ENCODE measurements around the gene KLF5. TPM values are rescaled to one million over a fixed set of nuclear protein-coding genes. Genes with fewer than 3 reads are reported as not detected.

KLF5 gene
- total RNA-seq, 1 donor from 2014 or later = 1.1 TPM

- DNase-seq = no peak
- Histone ChIP-seq H3K9me3 (replicated peaks) (no peaks in the 10 kb centered on the region), H3K4me3 (no peak overlapping the region), H3K36me3 (no peaks in the 10 kb centered on the region), H3K27me3 (ENCODE audit: low read depth) (no peaks in the 10 kb centered on the region), H3K27ac (replicated peaks) (no peak overlapping the region), H3K4me1 (no peaks in the 10 kb centered on the region)
- TF ChIP-seq, protein P1, sequence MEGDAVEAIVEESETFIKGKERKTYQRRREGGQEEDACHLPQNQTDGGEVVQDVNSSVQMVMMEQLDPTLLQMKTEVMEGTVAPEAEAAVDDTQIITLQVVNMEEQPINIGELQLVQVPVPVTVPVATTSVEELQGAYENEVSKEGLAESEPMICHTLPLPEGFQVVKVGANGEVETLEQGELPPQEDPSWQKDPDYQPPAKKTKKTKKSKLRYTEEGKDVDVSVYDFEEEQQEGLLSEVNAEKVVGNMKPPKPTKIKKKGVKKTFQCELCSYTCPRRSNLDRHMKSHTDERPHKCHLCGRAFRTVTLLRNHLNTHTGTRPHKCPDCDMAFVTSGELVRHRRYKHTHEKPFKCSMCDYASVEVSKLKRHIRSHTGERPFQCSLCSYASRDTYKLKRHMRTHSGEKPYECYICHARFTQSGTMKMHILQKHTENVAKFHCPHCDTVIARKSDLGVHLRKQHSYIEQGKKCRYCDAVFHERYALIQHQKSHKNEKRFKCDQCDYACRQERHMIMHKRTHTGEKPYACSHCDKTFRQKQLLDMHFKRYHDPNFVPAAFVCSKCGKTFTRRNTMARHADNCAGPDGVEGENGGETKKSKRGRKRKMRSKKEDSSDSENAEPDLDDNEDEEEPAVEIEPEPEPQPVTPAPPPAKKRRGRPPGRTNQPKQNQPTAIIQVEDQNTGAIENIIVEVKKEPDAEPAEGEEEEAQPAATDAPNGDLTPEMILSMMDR (IDR thresholded peaks at IDR 0.05; ENCODE audit: borderline replicate concordance) = no peak
- intact Hi-C loops (cut with micrococcal nuclease) = no loop called here
These were observed 60.8 kb downstream of the KLF5 start for GRCh38 chr13:73119612-73120011.
